OCI-LY1 (cell line): Measurements from ENCODE around the gene ALCAM.

ENCODE experiments used
- EZH2 ChIP-seq: fragments of 200-600 bp; sonication (generic), shearing (Covaris generic); IDR thresholded peaks from 2 replicates; pipeline ENCODE4 v1.8.0; 2017; ENCODE audit warnings: borderline replicate concordance, mixed run types, mild to moderate bottlenecking, antibody characterized with exemption, low read length, moderate library complexity, mixed read lengths
- TF ChIP-seq, protein P1 (sequence below): fragments of 200-600 bp; sonication (generic), shearing (Covaris generic); IDR thresholded peaks from 2 replicates; pipeline ENCODE4 v1.5.1; 2017; ENCODE audit warnings: mild to moderate bottlenecking, antibody characterized with exemption, low read length, moderate library complexity, mixed read lengths

DNA sequence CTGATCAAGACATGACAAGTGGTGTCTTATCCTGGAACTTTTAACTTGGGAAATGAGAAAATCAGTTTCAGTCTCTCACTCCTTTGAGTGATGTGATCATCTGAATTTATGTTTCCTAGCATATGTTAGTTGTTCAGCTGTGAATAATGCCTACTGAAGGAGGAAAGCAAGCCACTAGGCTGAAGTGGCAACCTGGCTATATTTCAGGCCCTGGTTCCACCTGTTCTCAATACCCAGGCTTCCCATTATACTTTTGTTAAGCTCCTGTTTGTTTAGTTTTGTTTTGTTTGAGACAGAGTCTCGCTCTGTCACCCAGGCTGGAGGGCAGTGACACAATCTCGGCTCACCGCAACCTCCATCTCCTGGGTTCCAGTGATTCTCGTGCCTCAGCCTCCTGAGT lies 243.8 kb downstream of the ALCAM start:
- TF ChIP-seq, protein P1, sequence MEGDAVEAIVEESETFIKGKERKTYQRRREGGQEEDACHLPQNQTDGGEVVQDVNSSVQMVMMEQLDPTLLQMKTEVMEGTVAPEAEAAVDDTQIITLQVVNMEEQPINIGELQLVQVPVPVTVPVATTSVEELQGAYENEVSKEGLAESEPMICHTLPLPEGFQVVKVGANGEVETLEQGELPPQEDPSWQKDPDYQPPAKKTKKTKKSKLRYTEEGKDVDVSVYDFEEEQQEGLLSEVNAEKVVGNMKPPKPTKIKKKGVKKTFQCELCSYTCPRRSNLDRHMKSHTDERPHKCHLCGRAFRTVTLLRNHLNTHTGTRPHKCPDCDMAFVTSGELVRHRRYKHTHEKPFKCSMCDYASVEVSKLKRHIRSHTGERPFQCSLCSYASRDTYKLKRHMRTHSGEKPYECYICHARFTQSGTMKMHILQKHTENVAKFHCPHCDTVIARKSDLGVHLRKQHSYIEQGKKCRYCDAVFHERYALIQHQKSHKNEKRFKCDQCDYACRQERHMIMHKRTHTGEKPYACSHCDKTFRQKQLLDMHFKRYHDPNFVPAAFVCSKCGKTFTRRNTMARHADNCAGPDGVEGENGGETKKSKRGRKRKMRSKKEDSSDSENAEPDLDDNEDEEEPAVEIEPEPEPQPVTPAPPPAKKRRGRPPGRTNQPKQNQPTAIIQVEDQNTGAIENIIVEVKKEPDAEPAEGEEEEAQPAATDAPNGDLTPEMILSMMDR, result no peak
- TF ChIP-seq EZH2, result no peak
